UCSD-AML1 (cell line): ENCODE data around the gene ADARB2.
A peak's percentile ranks its signal among the peaks of the same experiment; 100 is the strongest.
"Not testable (repeated sequence)": the region's sequence is repeated elsewhere in the genome, so short reads cannot be mapped to it uniquely, and the experiment has no call there.

Experiments
- DNase-seq: peaks from one replicate; lab custom pipeline; 2025; ENCODE audit not compliant: unreplicated experiment; lab: John Stamatoyannopoulos, UW

ADARB2 gene

DNA sequence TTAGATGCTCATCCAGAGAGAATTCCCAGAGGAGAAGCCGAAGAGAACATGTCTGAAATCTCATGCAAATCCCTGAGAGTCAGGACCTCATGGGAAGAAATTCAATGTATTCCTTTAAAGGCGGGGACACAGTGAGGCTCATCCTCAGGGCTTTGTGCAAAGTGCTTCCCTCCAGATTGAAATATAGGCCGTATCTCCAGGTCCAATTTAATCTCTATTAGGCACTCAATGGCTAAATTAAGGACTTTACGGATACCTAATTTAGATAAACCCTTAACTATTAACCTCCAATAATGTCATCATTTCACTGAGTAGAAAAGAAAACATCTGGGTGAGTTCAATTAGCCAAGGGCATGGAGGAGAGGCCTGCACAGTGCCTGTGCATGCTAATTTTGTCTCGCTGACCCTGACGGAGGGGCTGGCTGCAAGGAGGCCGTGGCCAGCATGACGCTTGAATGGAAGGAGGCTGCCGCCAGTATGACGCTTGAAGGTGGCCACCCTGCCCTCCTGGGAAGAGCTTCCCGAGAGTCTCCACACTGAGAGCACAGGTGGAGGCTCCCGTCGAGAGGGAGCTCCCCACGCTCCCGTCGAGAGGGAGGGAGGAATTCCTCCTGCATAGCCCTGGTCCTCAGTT is 287.6 kb downstream of the ADARB2 start:
- no peak for DNase-seq

DNA sequence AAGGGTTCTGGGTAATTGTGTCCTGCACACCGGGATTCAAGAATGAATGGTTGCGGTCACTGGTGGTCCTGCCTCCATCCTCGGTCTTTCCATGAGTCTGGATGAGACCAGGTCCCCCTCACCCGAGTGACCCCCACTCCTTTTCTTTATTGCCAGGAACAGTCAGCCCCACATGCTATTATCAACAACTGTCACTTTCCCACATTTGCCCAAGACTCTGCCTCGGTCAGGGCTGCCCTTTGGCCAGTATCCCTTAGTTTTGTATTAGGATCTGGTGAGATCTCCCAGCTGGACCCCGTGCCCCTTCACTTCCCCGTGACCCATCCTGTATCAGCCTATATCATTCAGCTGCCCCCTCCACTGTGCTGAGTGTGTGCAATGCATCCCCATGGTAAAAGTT is 288.3 kb downstream of the ADARB2 start:
- no peak for DNase-seq

DNA sequence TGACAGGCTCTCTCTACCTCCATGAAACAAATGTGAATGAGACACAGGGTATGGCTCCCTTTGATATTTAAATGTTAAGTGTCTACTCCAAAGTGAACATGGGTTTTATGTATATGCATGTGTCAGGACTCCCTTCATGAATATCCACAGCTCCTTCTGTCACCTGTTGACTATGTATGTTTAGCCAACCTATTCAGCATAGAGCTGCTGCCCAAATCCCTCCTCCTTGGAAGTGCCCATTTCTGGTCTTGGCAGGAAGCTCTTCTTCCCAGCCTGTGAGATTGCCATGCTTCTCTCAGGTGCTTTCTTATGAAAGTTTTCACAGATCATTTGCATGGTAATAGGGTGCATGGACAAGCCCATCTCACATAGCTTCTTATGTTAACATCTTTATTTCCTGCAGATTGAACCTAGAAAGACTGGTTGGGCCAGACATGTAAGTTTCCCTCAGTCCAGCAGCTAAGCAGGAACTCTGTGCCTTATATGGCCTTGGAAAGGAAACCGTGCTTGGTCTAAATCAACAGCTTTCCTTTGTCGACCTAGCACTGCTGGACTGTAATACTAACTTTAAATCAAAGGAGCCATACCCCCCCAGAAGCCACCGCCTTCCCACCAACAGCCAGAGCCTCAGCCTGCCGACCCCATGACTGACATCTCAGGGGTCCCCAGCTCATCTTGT is 288.9 kb downstream of the ADARB2 start:
- no peak for DNase-seq

DNA sequence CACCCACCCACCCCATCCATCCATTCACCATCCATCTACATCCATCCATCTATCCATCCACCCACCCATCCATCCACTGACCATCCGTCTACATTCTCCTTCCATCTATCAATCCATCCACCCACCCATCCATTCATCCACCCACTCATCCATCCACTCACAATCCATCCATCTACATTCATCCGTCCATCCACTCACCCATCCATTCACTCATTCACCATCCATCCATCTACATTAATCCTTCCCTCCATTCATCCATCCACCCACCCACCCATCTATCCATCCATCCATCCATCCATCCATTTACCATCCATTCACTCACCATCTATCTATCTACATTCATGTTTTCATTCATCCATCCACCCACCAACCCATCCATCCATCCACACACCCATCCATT is 292.5 kb downstream of the ADARB2 start:
- no peak for DNase-seq

DNA sequence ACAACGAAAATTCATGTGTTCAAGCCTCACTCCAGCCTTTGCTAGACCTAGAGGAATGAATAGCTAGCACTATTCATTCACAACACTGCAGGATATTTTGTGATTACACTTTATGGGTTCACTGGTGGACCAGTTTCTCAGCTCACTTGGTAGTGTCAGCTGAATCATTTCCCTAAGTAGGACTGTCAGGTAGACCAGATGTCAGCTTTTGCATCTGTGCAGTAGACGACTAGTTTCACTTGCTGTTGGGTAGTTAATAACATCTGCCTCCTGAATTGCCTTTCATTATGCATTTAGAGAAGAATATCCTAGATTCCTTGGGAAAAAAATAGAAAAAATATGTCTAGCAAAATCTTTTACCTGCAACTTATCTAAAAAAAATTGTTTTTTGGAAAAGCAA is 296.4 kb downstream of the ADARB2 start:
- no peak for DNase-seq

DNA sequence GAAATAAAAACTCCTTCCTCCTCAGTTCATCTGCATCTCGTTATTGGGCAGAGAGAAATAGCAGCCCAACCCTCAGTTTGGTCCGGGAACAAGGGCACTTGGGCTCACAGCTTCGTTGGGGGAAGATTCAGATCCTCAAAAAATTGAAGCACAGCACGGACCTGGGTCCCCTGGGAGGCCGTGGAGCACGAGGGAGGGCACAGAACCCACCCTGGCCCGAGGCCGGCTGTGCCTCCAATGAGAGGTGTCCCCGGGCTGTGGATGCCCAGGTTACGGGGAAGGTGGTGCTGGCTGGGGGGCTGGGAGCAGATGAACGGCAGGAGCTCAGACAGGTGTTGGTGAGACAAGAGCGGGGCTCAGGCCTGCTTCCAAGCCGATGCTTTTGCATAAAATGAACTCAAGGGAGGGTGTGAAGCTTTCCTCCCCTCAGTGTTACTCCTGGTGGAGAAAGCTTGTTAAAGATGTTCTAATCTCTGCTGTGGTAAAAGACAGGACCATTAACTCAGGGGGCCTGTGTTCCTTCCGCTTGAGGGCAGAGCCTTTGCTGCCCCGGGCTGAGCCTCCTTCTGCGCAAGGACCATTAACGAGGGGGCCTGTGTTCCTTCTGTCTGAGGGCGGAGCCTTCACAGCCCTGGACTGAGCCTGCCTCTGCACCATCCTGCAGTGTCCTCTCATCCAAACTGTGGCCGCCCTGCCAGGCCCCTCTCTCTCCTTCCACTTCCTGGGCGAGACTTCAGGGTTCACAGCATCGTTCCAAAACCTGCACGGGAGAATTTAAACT is 302.2 kb downstream of the ADARB2 start:
- DNase-seq, result no peak

DNA sequence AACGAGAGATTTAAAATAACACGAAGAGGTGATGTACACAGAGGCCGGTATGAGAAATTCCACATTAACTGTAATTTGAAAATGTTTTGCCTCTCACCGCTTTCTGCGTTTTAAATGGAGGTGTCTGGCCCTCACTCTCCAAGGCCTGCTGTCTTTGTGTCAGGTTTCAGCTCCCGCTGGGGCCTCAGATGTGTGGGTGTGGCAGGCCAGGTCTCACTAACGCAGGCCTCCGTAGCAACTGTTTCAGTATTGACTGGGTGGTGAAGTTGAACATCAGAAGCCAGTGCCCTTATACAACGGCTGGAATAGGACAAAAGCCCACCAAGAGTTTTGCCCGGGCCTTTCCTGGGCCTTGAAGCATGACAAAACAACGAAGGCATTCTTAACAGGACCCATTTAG is 303.1 kb downstream of the ADARB2 start:
- DNase-seq, result no peak

DNA sequence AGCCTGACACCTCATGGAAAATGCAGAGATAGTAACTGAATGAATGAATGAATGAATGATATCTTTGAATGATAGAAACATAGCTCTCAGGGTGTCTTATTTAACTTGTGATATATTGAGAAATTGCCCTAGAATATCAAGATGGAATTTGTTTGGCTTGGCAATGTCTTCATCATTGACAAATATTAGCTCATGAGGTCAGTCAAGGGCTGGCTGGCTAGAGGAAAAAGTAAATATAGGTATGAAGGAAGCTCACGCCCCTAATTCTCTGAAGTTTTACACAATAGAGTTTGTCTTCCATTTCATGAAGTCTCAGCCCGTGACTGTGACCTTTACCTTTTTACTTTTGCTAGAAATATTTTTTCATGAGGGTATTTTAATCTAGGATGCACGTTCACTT is 305.2 kb downstream of the ADARB2 start:
- DNase-seq, result no peak

DNA sequence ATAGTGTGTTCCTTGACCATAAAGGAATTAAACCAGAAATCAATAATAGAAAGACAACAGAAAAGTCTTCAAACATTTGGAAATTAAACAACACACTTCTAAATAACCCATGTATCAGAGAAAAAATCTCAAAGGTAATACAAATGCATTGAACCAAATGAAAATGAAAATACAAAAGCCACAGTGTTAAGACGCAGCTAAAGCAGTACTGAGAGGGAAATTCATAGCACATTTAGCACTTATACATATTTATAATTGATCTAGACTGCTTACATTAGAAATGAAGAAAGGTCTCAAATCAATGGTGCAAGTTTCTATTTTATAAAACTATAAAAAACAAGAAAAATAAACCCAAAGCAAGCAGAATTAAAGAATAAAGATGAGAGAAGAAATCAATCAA is 306.1 kb downstream of the ADARB2 start:
- DNase-seq, result no peak

DNA sequence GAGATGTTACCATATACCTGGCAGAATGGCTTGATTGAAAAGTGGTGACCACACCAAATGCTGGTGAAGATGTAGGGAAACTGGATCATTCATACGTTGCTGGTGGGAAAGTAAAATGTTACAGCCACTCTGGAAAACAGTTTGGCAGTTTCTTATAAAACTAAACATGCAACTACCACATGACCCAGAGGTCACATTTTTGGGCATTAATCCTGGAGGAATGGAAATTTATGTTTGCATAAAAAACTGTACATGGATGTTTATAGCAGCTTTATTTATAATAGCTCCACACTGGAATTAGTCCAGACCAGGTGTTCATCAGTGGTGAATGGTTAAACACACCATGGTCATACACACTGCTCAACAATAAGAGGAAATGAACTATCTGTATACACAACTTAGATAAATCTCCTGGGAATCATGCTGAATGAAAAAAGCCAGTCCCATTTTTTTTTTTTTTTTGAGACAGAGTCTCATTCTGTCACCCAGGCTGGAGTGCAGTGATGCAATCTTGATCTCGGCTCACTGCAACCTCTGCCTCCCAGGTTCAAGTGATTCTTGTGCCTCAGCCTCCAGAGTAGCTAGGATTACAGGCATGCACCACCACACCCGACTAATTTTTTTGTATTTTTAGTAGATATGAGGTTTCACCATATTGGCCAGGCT is 309.7 kb downstream of the ADARB2 start:
- not testable (repeated sequence) for DNase-seq

DNA sequence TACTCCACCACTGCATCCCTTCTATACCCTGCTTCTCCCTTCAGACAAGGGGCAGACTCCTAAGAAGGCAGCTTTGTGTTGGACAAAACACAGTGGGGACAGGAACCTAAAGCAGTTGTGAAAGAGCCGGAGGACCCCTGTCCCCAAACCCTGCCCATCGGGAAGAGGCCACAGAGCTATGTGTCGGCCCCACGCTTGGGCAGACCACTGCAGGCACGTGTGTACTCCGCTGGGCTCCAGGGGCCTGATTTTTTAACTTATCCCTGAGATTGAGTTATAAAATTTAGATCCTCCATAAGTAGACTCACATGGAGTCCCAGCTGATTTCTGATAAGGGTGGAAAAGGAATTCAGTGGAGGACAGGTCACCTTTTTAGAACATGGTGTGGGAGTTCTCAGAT is 310.5 kb downstream of the ADARB2 start:
- no peak for DNase-seq

DNA sequence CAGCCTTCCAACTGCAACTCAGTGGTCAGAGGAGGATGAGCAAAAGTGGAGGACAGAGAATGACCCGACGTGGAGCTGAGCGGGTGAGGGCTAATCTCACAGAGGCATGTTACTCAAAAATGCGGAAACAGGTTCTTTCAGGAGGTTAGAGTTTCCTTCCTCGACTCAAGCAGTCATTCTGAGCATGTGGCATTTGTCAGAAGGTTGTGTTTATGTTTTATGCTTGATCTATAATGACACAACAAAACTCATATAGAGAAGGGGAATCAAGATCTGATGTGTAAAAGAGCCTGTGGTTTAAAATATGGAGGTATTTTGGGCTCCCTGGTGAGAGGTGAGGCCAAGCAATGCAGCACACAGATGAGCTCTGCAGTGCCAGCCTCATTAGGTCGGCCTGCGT is 311.4 kb downstream of the ADARB2 start:
- DNase-seq, result peak; percentile 77

DNA sequence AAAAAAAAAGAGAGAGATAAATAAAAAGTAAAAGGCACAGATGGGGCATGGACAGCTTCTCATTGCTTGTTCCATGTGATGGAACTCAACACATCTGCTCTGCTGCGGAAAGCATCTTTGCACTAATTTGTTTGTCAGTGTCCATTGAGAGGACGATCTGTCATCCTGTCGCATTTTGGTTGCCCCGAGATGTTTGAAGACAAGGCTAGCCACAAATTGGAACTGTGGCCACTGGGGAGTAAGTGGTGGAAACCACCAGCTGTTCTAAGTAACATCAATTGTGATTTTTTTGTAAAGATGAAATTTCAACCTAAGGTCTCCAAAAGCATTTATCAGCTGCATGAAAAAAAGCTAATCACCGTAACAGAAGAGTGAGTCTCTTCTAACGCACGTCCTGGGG is 312.7 kb downstream of the ADARB2 start:
- DNase-seq, result no peak

DNA sequence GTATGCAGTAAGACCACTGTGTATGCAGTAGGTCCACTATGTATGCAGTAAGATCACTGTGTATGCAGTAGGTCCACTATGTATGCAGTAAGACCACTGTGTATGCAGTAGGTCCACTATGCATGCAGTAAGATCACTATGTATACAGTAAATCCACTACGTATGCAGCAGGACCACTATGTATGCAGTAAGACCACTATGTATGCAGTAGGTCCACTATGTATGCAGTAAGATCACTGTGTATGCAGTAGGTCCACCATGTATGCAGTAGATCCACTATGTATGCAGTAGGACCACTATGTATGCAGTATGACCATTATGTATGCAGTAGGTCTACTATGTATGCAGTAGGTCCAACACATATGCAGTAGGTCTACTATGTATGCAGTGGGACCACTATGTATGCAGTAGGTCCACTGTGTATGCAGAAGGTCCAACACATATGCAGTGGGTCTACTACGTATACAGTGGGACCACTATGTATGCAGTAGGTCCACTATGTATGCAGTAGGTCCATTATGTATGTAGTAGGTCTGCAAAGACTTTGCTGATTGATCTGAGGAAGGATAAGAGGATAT is 313.6 kb downstream of the ADARB2 start:
- no peak for DNase-seq

DNA sequence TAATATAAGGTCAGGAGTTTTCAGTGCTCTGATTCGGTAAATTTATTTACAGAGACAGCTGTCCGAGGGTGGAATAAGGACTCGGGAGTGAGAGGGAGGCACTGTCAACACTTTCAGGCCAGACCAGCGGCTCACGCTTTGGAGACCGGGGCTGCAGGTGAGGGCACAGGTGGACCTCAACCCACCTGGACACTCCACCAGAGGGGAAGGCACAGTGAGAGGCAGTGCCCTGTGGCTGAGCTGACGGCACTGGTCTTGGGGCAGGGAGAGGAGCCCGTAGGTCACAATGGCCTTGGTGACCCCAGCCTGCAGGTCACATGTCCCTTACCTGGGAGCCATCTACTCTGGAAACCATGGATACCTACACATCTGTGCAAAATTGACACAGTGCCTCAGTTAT is 315.1 kb downstream of the ADARB2 start:
- no peak for DNase-seq

DNA sequence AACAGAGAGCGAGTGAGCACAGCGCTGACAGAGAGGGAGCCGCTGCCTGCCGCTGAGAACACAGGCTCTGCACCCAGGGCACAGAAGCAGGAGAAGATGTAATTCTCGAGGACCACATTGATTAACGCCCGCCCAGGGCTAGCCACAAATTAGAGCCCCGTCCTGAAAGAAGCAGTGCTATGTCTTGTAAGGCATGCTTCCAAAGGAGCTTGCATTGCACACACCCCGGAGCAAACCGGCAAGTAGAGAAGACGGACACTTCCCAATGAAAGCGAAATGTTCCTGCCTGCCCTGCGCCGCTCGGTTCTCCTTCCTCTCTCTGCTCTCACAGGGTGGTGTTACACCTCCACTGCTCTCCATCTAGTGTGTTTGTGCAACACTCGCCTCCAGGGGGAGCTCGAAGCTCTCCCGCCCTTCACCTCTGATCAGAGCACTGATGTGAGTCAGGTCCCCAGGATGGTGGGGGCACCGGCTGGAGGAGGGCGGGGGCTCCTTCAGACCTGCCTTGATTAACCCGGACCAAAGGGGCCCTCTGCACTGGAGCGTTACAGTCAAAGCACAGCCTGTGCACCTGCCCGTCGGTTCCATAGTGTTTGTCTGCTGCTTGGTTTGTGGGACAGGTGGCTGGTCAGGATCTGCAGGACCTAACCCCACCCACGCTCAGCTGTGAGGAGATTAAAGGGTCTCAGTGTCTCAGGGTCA is 316.5 kb downstream of the ADARB2 start:
- DNase-seq, result peak; percentile 83

DNA sequence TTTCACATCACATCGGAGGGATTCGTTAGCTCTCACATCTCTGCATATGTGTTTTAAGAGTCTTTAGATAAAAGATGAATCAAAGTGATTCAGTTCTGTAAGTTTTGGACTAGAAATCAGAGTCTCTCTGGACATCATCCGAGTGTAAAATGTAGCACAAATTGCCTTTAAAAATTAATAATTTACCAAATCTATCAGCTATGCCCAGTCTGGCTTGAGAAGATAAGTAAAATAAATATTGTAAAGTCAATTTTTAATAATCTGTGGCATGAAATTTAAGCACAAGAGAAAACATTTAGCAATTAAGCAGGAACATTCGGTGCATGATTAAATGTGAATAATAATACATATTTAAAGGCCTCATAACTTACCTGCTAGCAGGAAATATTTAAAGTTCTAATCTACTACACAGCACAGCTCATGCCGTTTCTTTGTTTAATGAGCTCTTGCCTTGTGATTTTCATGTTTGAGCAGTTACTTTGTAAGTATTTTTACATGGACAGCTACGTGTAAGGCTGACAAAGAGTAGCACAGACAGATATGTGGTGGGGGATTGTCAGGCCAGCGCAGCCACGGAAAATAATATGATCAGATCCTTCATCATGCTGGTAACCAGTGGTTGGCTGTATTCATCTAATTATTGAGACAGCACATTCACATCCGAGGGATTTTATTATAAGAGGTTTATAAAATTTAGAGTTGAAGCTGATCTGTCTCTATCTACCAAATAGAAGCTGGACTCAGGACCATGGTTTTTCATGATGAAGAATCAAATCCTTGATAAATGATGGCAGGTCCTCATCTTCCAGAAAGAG is 317.3 kb downstream of the ADARB2 start:
- DNase-seq, result no peak

DNA sequence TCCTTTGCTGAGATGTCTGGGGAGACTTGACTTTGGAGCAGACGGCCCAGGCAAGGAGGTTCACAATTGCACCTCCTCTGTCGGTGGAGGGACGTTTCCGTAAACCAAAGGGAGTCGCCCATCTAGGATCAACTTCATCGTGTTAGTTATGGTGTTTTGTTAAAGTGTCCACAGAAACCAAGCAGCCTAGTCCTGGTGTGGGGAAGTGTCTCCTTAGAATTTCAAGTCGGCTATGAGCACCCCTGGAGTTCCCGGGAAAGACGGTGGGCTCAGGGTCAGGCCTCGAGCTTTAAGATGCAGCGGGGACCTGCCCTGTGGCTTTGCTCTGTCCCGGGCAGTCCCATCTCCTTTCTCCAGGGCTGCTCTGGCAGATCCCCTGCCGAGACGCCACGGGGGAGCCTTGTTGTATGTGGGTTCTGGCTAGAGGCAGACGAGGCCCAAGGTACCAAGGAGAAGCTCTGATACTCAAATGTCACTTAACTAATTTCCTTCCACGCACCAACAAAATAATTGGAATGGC is 319.2 kb downstream of the ADARB2 start:
- no peak for DNase-seq

DNA sequence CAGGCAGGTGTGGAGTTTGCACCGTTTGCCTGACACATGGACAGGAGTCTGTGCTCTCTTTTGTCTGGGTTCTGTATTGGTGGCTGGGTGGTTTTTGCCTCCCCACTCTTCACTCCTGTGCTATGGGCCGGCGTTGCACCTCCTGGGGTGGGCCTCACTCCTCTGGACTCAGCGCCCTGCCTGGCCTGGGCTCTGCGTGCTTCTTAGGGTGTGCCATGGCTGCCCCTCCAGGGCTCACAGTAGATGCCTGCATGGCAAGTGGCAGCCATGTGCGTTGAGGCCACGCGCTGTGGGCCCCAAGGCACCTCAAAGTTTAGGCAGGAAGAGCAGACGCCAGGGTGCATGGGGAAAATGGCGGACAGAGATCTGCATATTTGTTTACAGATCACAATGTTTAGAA is 319.8 kb downstream of the ADARB2 start:
- DNase-seq, result no peak
